Measurements from ENCODE around the gene CDC25A. TPM values are rescaled to one million over a fixed set of nuclear protein-coding genes. Genes with fewer than 3 reads are reported as not detected.
"Not testable (repeated sequence)": the region's sequence is repeated elsewhere in the genome, so short reads cannot be mapped to it uniquely, and the experiment has no call there.

CDC25A gene
- polyA plus RNA-seq, 4 donors = 10.3 to 13.1 (median 11.7) TPM

GRCh38 chr3:48112108-48112791 lies 76.0 kb downstream of the CDC25A start:
- DNase-seq (ENCODE audit: low read depth in 4 of 4, low spot score in 3 of 4) = not testable (repeated sequence)

GRCh38 chr3:48110463-48110862 lies 77.8 kb downstream of the CDC25A start:
- no peak for DNase-seq (ENCODE audit: low read depth in 4 of 4, low spot score in 3 of 4)

- DNase-seq (ENCODE audit: low read depth in 4 of 4, low spot score in 3 of 4) = no peak
Measured at GRCh38 chr3:48107227-48107626, 81.0 kb downstream of the CDC25A start.

Other genes starting within 250 kb of the CDC25A start
- 100 to 1,000 TPM; 181 to 188 (median 185) TPM for gene MAP4, start 172.0 kb downstream of the CDC25A start, polyA plus RNA-seq (ENCODE audit: insufficient read length in 4 of 4)
- 1 to 10 TPM in 2 of 4 donors, under 1 TPM in 1, not detected in 1; 0.39 to 1.3 (median 1.0) TPM for gene CAMP, start 35.1 kb upstream of the CDC25A start, polyA plus RNA-seq (ENCODE audit: insufficient read length in 4 of 4)
- 10 to 100 TPM; 14.4 to 16.0 (median 15.6) TPM for gene ZNF589, start 52.7 kb upstream of the CDC25A start, polyA plus RNA-seq (ENCODE audit: insufficient read length in 4 of 4)
- 10 to 100 TPM; 27.6 to 30.3 (median 29.8) TPM for gene NME6, start 113.0 kb upstream of the CDC25A start, polyA plus RNA-seq (ENCODE audit: insufficient read length in 4 of 4)
- gene SPINK8, start 145.2 kb upstream of the CDC25A start, polyA plus RNA-seq (ENCODE audit: insufficient read length in 4 of 4) = under 1 TPM in 1 of 4 donors, not detected in 3; 0.32 TPM
- gene FBXW12, start 183.8 kb upstream of the CDC25A start, polyA plus RNA-seq (ENCODE audit: insufficient read length in 4 of 4) = under 1 TPM; 0.33 to 0.56 (median 0.41) TPM
- gene PLXNB1, start 241.7 kb upstream of the CDC25A start, polyA plus RNA-seq (ENCODE audit: insufficient read length in 4 of 4) = 100 to 1,000 TPM; 163 to 236 (median 188) TPM

All from right renal pelvis (tissue), 4 donors.